ENCODE data around the gene JAM3.
"Not testable (repeated sequence)": the region's sequence is repeated elsewhere in the genome, so short reads cannot be mapped to it uniquely, and the experiment has no call there.

Gene JAM3

GRCh38 chr11:134188092-134188491, 119.2 kb downstream of the JAM3 start:
- not testable (repeated sequence) for DNase-seq (ENCODE audit: low spot score)

DNA sequence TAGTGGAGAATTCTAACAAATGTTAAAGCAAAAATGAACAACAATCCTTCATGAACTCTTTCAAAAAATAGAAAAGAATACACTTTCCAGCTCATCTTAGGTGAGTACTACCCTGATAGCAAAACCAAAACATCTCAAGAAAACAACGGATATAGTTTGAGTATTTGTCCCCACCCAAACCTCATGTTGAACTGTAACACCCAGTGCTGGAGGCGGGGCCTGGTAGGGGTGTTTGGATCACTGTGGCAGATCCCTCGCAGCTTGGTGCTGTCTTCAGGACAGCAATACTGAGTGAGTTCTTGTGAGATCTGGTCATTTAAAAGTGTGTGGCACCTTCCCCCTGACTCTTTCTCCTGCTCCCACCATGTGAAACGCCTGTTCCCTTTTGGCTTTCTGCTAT, 127.9 kb downstream of the JAM3 start:
- DNase-seq (ENCODE audit: low spot score), result no peak

- no peak for DNase-seq (ENCODE audit: low spot score)
Observed at GRCh38 chr11:134199531-134199930, 130.7 kb downstream of the JAM3 start.

DNA sequence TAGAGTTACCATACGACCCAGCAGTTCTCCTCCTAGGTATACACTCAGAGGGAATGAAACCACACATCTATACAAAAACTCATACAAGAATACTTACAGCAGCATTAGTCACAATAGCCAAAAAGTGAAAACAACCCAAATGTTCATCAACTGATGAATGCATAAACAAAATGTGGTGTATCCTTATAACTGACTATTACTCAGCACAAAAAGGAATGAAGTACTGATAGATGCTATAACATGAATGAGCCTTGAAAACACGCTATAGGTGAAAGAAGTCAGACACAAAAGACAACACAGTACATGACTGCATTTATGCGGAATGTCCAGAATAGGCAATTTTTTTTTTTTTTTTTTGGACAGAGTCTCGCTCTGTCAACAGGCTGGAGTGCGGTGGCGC, 131.8 kb downstream of the JAM3 start:
- no peak for DNase-seq (ENCODE audit: low spot score)

Data from SW480 (cell line).